Cardiac muscle cell (in vitro differentiated cells and primary cell): Measurements from ENCODE around the gene EFCAB7. TPM values are rescaled to one million over a fixed set of nuclear protein-coding genes. Genes with fewer than 3 reads are reported as not detected.

ENCODE experiments used
- DNase-seq, 2 donors: peaks; one replicate each; pipeline versions ENCODE4 v3.0.0 to v3.0.0-alpha.2; 2010 to 2017; ENCODE audit warnings: low read depth in 1 of 2, low spot score in 1 of 2
- H3K27ac ChIP-seq: fragments of 200-600 bp; sonication (generic); 2 replicates; pipeline ENCODE4 v1.5.1; 2016
- H3K27me3 ChIP-seq: fragments of 200-600 bp; sonication (generic); 2 replicates; pipeline ENCODE4 v1.6.0; 2016; ENCODE audit warnings: control low read depth
- H3K36me3 ChIP-seq: fragments of 200-600 bp; sonication (generic); 2 replicates; pipeline ENCODE4 v1.5.1; 2016; ENCODE audit warnings: control low read depth
- H3K4me1 ChIP-seq: fragments of 200-600 bp; sonication (generic); 2 replicates; pipeline ENCODE4 v1.8.1; 2017; ENCODE audit warnings: low read depth, mild to moderate bottlenecking, mixed run types
- H3K4me3 ChIP-seq: fragments of 200-600 bp; sonication (generic); 2 replicates; pipeline ENCODE4 v1.5.1; 2016; ENCODE audit warnings: mild to moderate bottlenecking
- H3K9me3 ChIP-seq: fragments of 200-600 bp; sonication (generic); 2 replicates; pipeline ENCODE4 v1.5.1; 2017; ENCODE audit warnings: low read depth, mild to moderate bottlenecking, control low read depth
- CTCF ChIP-seq: IDR thresholded peaks from 2 replicates; pipeline ENCODE4 v1.5.1; 2012; ENCODE audit warnings: low read depth, mild to moderate bottlenecking, low read length
- polyA plus RNA-seq: library from polyadenylated mRNA; unstranded; fragments of >200 nt; fragmentation: Nextera tagmentation; extraction: Ambion mirVana; gene quantifications from 2 replicates; pipeline ENCODE4 v1.2.1, GENCODE V29; 2016
- total RNA-seq: library from RNA; depleted of rRNA; stranded (reverse); fragments of >200 nt; gene quantifications from 2 replicates; pipeline ENCODE4 v1.2.3, GENCODE V29; 2016

Gene EFCAB7
- total and polyA plus RNA-seq, 2 experiments from 2014 or later = 6.8 to 12.5 TPM

- DNase-seq = no peak
- Histone ChIP-seq H3K27me3 (no peaks in the 10 kb centered on the region), H3K9me3 (no peaks in the 10 kb centered on the region), H3K27ac (no peak overlapping the region), H3K4me1 (no peaks in the 10 kb centered on the region), H3K36me3 (no peaks in the 10 kb centered on the region), H3K4me3 (no peak overlapping the region)
- no peak for TF ChIP-seq CTCF
These were observed 6.7 kb upstream of the EFCAB7 start for GRCh38 chr1:63516629-63517028.

GRCh38 chr1:63523738-63524137, 413 bp downstream of the EFCAB7 start:
- H3K4me1 ChIP-seq = peaks cover 7% of the 10 kb centered on the region
- no peaks in the 10 kb centered on the region for H3K9me3 ChIP-seq
- H3K27me3 ChIP-seq = no peaks in the 10 kb centered on the region
- TF ChIP-seq CTCF = no peak
- no peaks in the 10 kb centered on the region for H3K36me3 ChIP-seq
- H3K27ac ChIP-seq = peak overlapping the region; percentile 98
- DNase-seq = peak in 1 of 2 donors; percentile 23
- H3K4me3 ChIP-seq = peak overlapping the region; percentile 49

GRCh38 chr1:63524201-63524600, 876 bp downstream of the EFCAB7 start:
- DNase-seq = peak in 1 of 2 donors; percentile 9
- Histone ChIP-seq H3K27ac (peak overlapping the region; percentile 98), H3K4me3 (peak overlapping the region; percentile 49), H3K4me1 (peaks cover 7% of the 10 kb centered on the region), H3K36me3 (no peaks in the 10 kb centered on the region), H3K27me3 (no peaks in the 10 kb centered on the region), H3K9me3 (no peaks in the 10 kb centered on the region)
- TF ChIP-seq CTCF = no peak

GRCh38 chr1:63532727-63533126, 9.4 kb downstream of the EFCAB7 start:
- Histone ChIP-seq H3K9me3 (no peaks in the 10 kb centered on the region), H3K4me3 (no peak overlapping the region), H3K4me1 (no peaks in the 10 kb centered on the region), H3K27me3 (no peaks in the 10 kb centered on the region), H3K27ac (no peak overlapping the region), H3K36me3 (peaks cover 17% of the 10 kb centered on the region)
- DNase-seq = no peak
- TF ChIP-seq CTCF = no peak

- TF ChIP-seq CTCF = no peak
- DNase-seq = no peak
- H3K27me3 ChIP-seq = no peaks in the 10 kb centered on the region
- H3K36me3 ChIP-seq = peaks cover 17% of the 10 kb centered on the region
- H3K9me3 ChIP-seq = no peaks in the 10 kb centered on the region
- no peaks in the 10 kb centered on the region for H3K4me1 ChIP-seq
- no peak overlapping the region for H3K27ac ChIP-seq
- H3K4me3 ChIP-seq = no peak overlapping the region
These were observed 10.6 kb downstream of the EFCAB7 start for GRCh38 chr1:63533931-63534330.

GRCh38 chr1:63534406-63534805, 11.1 kb downstream of the EFCAB7 start:
- Histone ChIP-seq H3K27ac (no peak overlapping the region), H3K36me3 (peaks cover 17% of the 10 kb centered on the region), H3K4me3 (no peak overlapping the region), H3K4me1 (no peaks in the 10 kb centered on the region), H3K9me3 (no peaks in the 10 kb centered on the region), H3K27me3 (no peaks in the 10 kb centered on the region)
- no peak for DNase-seq
- TF ChIP-seq CTCF = no peak
